Fibroblast of pulmonary artery (primary cell): ENCODE measurements around the gene OR6P1.

Source experiments
- DNase-seq: peaks from one replicate; pipeline ENCODE4 v3.0.0-alpha.2; 2010; ENCODE audit warnings: low read depth
- H3K4me3 ChIP-seq: replicated peaks from 2 replicates; pipeline ENCODE4 v1.5.1; 2011; ENCODE audit warnings: low read depth, mild to moderate bottlenecking, control low read depth, low read length, moderate library complexity
- CTCF ChIP-seq: IDR thresholded peaks from 2 replicates; pipeline ENCODE4 v1.5.1; 2011; ENCODE audit warnings: mild to moderate bottlenecking, control low read depth, low read length, inconsistent platforms; ENCODE audit errors: missing control alignments

Gene OR6P1

GRCh38 chr1:158570480-158570879 is at the start of gene OR6P1:
OR6P1 (minus strand) TSS chr1:158570580; CDS start chr1:158563604, 6,976 bp downstream.
- no peak for DNase-seq
- no peak for TF ChIP-seq CTCF
- H3K4me3 ChIP-seq, result no peak within 1 kb of the TSS

- TF ChIP-seq CTCF, result no peak
- no peak for DNase-seq
- no peak overlapping the region for H3K4me3 ChIP-seq
These were observed 43.4 kb upstream of the OR6P1 start for GRCh38 chr1:158613764-158614163.

GRCh38 chr1:158611916-158612315 is 41.5 kb upstream of the OR6P1 start:
- DNase-seq, result no peak
- TF ChIP-seq CTCF, result no peak
- H3K4me3 ChIP-seq, result no peak overlapping the region

- DNase-seq, result no peak
- TF ChIP-seq CTCF, result no peak
- no peak overlapping the region for H3K4me3 ChIP-seq
These were observed 36.9 kb upstream of the OR6P1 start for GRCh38 chr1:158607296-158607695.

GRCh38 chr1:158604968-158605367 is 34.6 kb upstream of the OR6P1 start, which contains the start of gene OR10Z1:
OR10Z1 (plus strand) TSS chr1:158605268; CDS start chr1:158606439, 1,171 bp downstream.
- H3K4me3 ChIP-seq, result no peak within 1 kb of the TSS
- no peak for DNase-seq
- TF ChIP-seq CTCF, result no peak

- TF ChIP-seq CTCF, result no peak
- no peak overlapping the region for H3K4me3 ChIP-seq
- no peak for DNase-seq
These were observed 30.4 kb upstream of the OR6P1 start for GRCh38 chr1:158600735-158601134.

- no peak for TF ChIP-seq CTCF
- no peak for DNase-seq
- no peak overlapping the region for H3K4me3 ChIP-seq
These were observed 16.6 kb upstream of the OR6P1 start for GRCh38 chr1:158586942-158587341.
